Measurements from ENCODE around the gene OBSL1.

The OBSL1 gene

GRCh38 chr2:219571311-219572236 is at the start of gene OBSL1:
TSS of gene OBSL1 (minus strand) at chr2:219571539. CDS start at chr2:219571232, 307 bp downstream.
- peak; percentile 43 for DNase-seq (ENCODE audit: low spot score)
- no peak for FAIRE-seq

- FAIRE-seq (no peak), DNase-seq (ENCODE audit: low spot score) (no peak)
Observed at GRCh38 chr2:219620546-219620945, 49.2 kb upstream of the OBSL1 start.

- FAIRE-seq: no peak
- DNase-seq (ENCODE audit: low spot score): no peak
Observed at GRCh38 chr2:219619235-219619634, 47.9 kb upstream of the OBSL1 start.

- FAIRE-seq: no peak
- DNase-seq (ENCODE audit: low spot score): no peak
Observed at GRCh38 chr2:219618733-219619122, 47.4 kb upstream of the OBSL1 start.

- no peak for FAIRE-seq
Observed at GRCh38 chr2:219616550-219616949, 45.2 kb upstream of the OBSL1 start.

GRCh38 chr2:219615894-219616293 is 44.6 kb upstream of the OBSL1 start:
- DNase-seq (ENCODE audit: low spot score) (no peak), FAIRE-seq (no peak)

More at GRCh38 chr2:219616550-219616949, 45.2 kb upstream of the OBSL1 start:
- DNase-seq (ENCODE audit: low spot score): no peak

- no peak for FAIRE-seq
- DNase-seq (ENCODE audit: low spot score): no peak
Observed at GRCh38 chr2:219615036-219615435, 43.7 kb upstream of the OBSL1 start.

- DNase-seq (ENCODE audit: low spot score): no peak
- FAIRE-seq: no peak
Observed at GRCh38 chr2:219614076-219614860, 42.9 kb upstream of the OBSL1 start.

GRCh38 chr2:219613461-219614070 is 42.2 kb upstream of the OBSL1 start:
- FAIRE-seq (no peak), DNase-seq (ENCODE audit: low spot score) (no peak)

- FAIRE-seq: no peak
- DNase-seq (ENCODE audit: low spot score): no peak
Observed at GRCh38 chr2:219612577-219613286, 41.4 kb upstream of the OBSL1 start.

GRCh38 chr2:219611866-219612576 is 40.7 kb upstream of the OBSL1 start:
- FAIRE-seq (no peak), DNase-seq (ENCODE audit: low spot score) (no peak)

- FAIRE-seq: no peak
Observed at GRCh38 chr2:219611306-219611705, 40.0 kb upstream of the OBSL1 start.

GRCh38 chr2:219609149-219609750 is 37.9 kb upstream of the OBSL1 start:
- FAIRE-seq: no peak
- DNase-seq (ENCODE audit: low spot score): no peak

More at GRCh38 chr2:219611306-219611705, 40.0 kb upstream of the OBSL1 start:
- DNase-seq (ENCODE audit: low spot score): no peak

- FAIRE-seq: no peak
- no peak for DNase-seq (ENCODE audit: low spot score)
Observed at GRCh38 chr2:219608399-219608964, 37.1 kb upstream of the OBSL1 start.

GRCh38 chr2:219607931-219608330 is 36.6 kb upstream of the OBSL1 start:
- no peak for FAIRE-seq
- no peak for DNase-seq (ENCODE audit: low spot score)

GRCh38 chr2:219605607-219605954 is 34.2 kb upstream of the OBSL1 start:
- no peak for DNase-seq (ENCODE audit: low spot score)
- FAIRE-seq: no peak

- no peak for DNase-seq (ENCODE audit: low spot score)
- no peak for FAIRE-seq
Observed at GRCh38 chr2:219603771-219604170, 32.4 kb upstream of the OBSL1 start.

GRCh38 chr2:219598308-219599078 is 27.2 kb upstream of the OBSL1 start:
- FAIRE-seq (no peak), DNase-seq (ENCODE audit: low spot score) (no peak)
